GM19463 (cell line): ENCODE data around the gene ZNF385D.

Experiments
- ATAC-seq: cut with Tn5 transposase; IDR thresholded peaks from one replicate; pipeline ENCODE4 v1.9.1; 2021; ENCODE audit warnings: mild to moderate bottlenecking, moderate library complexity; ENCODE audit not compliant: unreplicated experiment

ZNF385D gene

DNA sequence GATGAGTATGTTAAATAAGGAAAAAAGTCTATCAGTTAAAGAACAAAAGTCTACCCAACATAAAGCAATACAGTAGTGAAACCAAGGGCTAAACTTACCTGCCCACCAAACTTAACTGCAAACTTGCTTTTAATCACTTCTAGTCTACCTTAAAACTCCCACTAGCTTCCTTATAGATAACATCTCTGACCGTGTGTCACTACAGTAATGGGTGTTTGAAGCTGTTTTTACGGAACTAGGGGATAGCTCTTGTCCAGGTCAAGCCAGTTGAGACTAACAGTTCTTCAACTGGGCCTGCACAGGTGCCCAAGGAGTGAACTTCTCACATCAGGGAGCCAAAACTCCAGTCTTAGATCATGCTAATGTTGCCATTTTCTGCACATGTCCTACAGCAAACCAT lies 132.3 kb downstream of the ZNF385D start:
- no peak for ATAC-seq

DNA sequence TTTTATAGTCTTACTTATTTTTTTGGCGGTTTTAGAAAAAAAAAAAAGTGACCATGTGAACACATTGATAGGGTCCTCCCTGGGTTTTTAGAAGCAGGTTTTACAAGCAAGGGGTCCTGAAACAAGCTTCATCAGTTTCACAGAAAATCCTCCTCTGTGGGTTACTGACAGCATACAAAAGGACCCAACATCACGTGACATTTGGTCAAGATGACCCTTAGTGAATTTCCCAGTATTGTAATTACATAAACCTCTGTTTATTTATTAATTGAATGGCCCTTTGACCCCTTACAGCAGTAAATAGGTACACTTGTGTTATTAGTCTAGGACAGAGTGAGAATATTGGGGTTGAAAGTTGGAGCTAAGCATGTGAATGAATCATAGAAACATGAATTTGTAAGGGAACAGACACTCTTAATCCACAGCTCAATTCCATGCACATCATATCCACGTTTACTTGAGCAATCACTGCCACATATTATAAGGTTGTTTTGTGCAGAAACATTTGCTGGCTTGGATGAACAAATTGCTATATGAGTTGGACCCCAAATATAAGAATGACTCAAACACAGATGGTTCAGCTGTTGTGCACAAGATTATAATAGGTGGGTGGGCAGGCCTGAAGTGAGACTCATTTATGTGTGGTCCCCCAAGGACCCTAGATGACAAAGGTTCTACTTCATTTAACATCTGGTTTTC lies 137.5 kb downstream of the ZNF385D start:
- no peak for ATAC-seq

DNA sequence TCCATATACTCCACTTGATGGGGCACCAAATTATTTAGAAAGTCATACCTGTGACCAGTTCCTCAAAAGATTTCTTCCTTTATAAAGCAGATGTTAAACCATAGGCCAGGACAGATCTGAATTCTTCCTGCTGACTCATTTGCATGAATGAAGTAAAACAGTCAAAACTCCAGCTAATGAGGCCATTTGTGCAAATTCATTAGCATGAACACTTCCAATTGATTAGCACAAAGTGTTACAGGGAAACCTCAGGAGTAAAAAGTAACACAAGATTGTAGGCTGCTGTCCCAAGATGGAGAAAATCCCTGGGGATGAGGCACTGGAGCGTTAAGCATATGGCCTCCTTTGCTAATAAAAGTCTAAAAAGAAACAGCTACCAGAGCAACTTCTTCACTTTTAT lies 149.8 kb downstream of the ZNF385D start:
- ATAC-seq, result no peak

DNA sequence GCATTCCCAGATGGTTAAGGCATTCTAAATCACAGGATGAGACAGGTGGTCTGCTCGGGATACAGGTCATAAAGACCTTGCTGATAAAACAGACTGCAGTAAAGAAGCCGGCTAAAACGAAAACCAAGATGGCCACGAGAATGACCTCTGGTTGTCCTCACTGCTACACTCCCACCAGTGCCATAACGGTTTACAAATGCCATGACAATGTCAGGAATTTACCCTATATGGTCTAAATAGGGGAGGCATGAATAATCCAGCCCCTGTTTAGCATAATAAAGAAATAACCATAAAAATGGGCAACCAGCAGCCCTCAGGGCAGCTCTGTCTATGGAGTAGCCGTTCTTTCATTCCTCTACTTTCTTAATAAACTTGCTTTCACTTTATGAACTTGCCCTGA lies 151.1 kb downstream of the ZNF385D start:
- ATAC-seq, result no peak

DNA sequence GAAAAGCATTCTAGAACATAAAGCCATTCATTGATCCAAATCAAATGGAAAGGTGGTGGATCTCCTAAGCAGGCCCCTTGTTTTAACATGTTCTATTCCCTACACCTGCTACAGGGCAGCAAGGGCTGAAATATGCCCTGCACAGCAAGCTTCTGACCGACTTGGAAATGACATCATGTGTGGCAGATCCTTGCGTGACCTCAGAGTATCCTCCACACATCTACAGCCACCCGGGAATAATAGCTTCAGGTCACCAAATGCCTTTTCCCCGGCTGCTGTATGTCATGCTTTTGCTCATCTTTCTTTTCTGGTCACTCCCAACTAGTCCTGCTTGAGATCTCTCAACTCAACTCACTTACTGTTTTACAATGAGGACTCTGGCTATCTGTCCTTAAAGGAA lies 158.2 kb downstream of the ZNF385D start:
- no peak for ATAC-seq

DNA sequence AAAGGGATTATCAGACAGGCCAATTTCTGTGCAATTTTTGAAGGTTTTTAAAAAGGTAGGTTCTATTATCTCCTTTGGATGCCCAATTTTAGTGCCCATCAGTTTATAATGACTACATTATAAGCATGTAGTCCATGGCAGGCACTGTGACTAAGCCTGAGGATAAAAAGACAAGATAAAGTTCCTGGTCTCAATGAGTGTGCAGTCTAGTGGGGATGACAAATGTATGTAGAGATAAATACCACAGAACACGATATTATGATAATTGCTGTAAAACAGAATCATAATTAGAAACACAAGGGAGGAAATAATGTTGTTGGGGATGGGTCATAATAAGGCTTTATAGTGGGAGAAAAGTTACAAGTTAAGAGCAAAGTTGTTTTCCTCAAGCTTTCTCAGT lies 163.1 kb downstream of the ZNF385D start:
- ATAC-seq, result no peak

DNA sequence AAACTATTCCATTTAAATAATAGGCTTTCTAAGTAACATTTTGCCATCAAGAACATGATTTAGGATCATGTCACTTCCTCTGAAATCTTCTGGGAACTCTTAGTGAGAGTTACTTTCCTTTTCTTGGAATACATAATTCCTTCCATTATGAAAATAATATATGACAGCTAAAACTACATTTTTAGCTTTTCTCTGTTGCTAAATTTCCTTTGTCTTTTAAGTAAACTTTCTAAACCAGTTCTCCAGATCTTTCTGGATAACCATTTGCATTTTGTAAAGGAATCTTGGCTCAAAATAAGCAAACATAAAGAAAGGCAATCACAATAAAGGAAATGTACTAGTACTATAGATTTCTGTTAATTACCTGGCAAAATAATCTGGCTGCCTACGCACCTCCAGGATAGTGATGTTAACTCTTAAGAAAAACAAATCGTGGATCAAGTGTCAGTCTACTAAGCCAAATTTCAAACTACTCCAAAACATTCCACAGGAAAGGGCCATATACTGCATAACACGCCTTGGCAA lies 165.7 kb downstream of the ZNF385D start:
- ATAC-seq, result no peak

DNA sequence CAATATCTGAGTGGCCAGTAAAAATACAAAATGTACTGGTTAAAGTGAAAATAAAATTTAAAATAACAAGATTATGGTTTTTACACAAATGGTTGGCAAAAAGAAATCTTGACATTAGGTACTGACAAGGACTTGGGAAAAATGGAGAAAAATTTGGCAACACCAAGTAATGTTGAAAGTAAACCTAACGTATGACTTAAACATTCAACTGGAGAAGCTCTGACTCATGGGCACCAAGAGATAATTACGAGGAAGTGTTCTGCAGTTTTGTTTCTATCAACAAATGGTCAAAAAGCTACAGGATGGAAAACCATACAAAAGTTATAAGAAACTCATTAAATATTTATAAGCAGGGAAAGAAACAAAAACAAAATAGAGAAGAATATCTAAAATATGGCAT lies 177.7 kb downstream of the ZNF385D start:
- ATAC-seq, result no peak

DNA sequence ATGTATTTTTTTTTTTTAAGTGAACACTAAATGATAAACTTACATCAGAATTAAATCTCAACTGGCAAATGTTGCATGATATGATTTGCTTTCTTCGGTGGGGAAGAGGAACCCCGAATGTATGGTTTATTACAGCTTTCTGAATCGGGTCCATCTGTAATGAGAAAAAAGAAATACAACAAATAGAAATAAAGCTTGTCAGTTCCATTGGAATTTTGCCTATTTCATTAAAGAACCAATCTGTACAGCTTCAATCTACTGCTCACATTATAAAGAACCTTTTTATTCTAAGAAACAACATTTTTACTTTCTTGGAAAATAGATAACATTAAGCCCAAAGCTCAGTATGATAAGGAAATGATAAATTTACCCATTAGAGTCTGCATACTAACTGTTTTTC lies 186.5 kb downstream of the ZNF385D start:
- ATAC-seq, result no peak

DNA sequence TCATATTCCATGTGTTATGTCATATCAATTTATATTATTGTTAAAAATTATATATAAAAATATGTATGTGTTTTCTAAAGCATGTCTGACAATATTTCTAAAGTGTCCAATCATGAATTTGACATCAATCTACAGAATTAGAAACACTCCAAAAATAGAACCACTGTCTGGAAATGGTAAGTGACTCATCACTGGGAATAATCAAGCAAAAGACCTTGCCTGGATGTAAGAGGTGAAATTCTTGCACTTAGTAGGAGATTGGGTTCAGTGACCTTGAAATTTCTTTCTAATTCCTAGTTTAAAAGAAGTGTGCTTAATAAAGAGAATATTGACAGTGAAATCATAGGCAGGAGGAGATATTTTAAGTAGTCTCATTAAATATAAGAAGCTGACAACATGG lies 188.8 kb downstream of the ZNF385D start:
- ATAC-seq, result no peak

DNA sequence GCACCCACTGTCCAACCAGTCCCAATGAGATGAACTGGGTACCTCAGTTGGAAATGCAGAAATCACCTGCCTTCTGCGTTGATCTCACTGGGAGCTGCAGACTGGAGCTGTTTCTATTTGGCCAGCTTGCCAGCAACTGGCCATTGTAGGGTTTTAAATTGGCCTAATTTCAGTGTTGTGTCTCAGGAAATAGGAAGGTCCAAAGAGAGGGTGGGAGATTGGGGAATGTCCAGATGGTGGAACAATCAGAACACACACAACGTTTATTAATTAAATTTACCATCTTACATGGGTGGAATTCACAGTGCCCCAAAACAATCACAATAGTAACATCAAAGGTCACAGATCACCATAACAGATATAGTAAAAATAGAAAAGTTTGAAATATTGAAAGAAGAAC lies 189.5 kb downstream of the ZNF385D start:
- no peak for ATAC-seq

DNA sequence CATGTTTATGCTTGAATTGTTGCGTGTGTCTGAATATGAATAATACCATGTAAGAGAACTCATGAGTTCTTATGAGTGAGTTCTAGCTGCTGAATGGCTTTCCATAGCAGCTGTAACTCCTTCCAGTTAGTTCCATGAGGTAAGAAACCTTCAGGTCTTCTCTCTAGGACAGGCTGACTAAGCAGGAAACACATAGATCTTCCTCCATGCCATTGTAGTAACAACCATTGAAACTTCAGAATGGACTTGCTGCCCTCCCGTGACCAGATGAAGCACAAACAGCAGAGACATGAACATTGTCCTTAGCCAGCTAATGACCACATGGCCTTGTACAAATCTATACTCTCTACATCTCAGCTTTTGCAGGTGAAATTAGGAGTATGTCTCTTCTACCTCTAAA lies 200.0 kb downstream of the ZNF385D start:
- no peak for ATAC-seq

DNA sequence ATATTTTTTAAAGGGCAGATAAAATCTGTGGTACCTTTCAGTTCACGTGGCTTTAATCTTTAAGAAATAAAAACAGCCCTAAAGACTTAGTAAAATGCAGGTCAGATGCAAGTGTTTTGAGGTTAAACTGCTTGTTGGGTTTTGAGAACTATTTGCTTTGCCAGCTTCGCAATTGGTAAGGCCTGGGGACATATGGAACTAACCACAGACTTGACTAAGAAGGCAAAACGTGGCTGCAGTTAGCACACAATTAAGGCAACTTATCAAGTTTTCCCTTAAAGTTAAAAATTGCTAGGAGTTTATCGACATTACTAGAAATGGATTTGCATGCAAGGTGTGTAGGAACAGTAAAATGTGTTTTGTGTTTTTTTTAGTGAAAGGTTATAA lies 206.9 kb downstream of the ZNF385D start:
- ATAC-seq, result no peak

DNA sequence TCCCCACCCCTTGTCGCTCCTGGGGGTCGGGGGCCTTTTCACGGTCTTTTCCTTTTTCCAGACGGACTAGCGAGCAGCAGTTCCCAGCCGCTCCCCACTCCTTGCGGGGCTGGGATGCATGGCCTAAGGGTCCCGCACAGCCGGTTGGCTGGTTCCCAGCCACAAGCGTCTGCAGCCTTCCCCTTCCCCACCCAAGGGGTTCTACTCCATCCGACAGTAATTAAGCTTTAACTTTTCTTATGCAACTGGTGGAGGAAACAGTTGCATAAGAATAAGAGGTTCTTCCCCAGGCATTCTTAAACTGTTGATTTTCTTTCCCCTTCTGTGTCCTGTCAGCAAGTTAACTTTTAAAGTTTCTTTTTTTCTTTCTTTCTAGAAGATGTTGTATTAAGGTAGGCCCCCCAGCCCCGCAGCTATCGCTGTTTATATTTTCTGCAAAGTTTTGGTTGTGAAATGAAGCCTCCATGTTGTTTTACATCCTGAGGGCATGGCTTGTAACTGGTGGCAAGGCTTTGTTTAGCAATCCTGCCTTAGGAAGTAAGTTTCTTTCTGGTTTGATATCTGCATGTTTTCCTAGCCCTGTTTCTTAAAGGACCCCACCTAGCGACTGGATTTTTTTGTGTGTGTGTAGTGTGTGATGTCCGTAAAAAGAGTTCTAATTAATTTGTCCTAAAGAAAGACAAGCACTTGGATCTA lies 207.5 kb downstream of the ZNF385D start:
- ATAC-seq, result no peak

DNA sequence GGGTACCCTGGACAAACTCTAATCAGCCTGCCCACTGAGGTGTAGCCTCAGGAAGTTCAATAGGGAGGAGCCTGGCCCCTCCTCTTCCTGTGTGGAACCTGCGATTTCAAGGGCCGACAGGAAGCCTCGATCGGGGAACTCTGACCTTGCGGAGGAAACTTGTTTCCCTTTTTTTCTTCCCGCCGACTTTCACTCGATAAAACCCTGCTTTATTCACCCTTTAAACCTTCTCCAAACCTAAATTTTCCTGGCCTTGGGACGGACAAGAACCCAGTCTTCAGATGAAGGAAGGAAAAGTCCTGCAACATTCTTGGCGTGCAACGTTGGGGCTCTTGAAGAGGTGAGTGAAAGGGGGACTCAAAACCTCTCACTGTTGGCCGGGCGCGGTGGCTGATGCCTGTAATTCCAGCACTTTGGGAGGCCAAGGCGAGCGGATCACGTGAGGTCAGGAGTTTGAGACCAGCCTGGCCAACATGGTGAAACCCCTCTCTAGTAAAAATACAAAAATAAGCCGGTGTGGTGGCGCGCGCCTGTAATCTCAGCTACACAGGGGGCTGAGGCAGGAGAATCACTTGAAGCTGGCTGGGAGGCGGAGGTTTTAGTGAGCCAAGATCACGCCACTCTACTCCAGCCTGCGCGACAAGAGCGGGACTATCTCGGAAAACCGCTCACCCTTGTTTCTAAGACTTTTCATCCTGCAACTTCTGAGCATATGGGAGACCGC lies 208.2 kb downstream of the ZNF385D start:
- ATAC-seq, result no peak

DNA sequence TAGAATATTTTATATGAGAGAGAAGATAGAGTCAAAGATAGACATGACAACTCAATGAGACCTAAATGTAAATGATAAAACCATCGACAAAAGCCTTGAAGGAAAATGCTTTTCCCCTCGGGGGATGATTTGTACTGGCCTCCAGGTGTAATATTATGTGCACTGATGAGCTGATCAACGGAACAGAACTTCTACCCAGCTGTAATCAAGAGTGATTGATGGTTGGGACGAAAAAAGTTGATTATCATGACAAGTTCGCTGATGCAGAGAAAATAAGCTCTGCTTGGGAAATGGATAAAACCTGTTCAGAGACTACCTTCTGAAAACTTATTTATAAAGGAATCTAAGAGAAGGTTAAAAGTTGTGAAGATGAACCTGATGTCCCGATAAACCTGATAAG lies 210.7 kb downstream of the ZNF385D start:
- no peak for ATAC-seq

DNA sequence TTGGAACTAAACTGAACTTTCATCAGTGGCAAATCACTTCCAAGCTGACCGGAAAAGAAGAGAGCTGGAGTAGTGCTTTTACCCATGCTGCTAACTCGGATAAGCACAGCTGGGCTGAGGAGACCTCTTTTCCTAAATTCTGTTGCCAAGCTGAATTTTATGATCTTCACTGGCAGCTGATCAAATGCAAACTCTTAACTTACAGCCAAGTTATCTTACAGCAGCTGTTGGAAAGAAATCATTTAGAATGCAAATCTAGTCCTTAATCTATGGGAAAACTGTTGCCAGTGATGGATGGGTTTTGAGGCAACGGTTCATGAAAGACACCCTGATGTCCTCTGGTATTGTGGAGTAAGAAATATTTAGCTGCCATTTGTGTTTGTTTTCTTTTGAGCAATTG lies 216.5 kb downstream of the ZNF385D start:
- ATAC-seq, result no peak

DNA sequence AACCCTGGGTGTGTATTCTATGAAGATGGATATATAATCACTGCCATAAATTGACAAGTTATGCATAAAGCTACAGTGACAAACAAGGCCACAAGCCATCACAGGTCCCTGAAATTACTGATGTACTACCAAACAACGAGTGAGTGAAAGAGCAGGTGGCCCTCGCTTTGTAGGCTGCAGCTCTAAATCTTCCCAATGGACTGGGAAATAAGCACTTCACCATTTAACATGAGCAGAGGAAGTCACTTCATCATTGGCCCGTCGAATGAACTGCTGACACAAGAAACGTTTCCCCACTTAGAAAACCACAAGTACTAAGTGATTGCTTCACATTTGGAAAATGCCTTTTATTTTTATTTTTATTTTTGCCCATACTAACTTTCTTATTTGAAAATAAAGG lies 218.0 kb downstream of the ZNF385D start:
- no peak for ATAC-seq

DNA sequence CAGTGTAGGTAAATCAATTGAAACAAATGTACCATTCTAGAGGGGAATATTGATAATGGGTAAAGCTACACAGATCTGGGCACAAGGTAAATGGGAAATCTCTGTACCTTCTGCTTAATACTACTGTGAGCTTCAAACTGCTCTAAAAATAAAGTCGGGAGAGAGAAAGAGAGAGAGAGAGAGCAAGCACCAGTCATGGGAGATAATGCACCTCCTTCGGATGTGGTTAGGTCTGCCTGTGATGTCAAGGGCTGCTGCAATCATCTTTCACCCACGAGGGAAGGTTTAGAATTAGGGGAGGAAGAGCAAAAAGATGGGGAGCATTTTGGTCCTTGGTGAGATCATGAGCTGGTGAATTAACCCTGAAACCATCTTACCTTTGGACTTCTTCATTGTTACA lies 219.1 kb downstream of the ZNF385D start:
- ATAC-seq, result no peak

DNA sequence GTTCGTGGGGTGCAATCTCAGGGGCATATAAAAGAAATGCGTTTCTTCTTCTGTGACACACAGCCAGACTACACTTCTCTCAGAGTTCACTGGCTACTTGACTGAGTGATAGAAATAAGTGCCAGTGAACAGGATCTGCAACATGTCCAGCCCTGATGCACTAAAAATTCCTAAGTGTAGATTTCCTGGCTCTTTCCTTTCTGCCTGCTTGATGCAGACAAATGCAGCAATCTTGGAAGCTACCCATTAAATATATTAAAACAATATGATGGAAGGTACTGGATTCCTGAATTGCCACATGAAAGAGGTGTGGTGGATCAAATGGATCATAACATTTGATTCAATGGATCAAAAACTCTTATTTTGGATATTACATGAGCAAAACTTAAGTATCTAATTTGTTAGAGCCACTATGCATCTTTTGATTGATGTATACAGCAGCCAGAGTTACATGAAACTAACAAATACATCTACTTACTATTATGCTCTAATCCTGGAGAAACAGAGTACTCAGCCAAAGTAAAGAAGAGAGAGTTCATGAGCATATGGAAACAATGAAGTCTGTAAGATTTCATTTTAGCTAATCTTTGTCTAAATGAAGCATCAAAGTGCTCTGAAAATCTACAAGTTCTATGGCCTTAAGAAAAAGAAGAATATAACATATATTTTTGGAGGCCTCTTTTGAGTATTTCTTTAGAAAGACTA lies 222.6 kb downstream of the ZNF385D start:
- ATAC-seq, result no peak

DNA sequence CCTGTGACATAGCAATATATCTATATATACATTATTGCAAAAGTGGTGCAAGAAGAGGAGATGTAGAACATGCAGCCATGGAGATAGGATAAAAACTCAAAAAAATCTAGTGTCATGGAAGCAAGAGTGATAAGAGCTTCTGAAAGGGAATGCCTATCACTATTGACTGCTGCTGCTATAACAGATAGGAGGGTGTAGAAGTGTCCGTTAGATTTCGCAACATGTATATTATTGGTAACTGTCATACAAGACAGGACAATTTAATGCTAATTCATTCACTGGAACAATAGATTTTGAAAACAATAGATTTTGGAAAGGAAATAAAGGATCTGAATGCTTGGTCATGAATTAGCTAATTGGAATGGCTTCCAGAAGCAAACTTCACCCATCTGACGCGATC lies 224.5 kb downstream of the ZNF385D start:
- no peak for ATAC-seq
